Measurements from ENCODE around the gene DHX58.
A peak's percentile ranks its signal among the peaks of the same experiment; 100 is the strongest.

DHX58 gene

GRCh38 chr17:42129109-42129837 lies 16.8 kb upstream of the DHX58 start:
- DNase-seq = no peak

- no peak for DNase-seq
These were observed 14.9 kb upstream of the DHX58 start for GRCh38 chr17:42127414-42127813.

- no peak for DNase-seq
These were observed 14.3 kb upstream of the DHX58 start for GRCh38 chr17:42126836-42127235.

GRCh38 chr17:42125565-42125964 lies 13.1 kb upstream of the DHX58 start:
- DNase-seq = no peak

GRCh38 chr17:42124256-42124655 lies 11.7 kb upstream of the DHX58 start:
- DNase-seq = no peak

- DNase-seq = no peak
These were observed 10.1 kb upstream of the DHX58 start, which contains the start of gene HSPB9 for GRCh38 chr17:42122371-42123303. HSPB9 (plus strand) TSS chr17:42122804; CDS start chr17:42122851, 47 bp downstream.

GRCh38 chr17:42120770-42121769 lies 8.6 kb upstream of the DHX58 start, which contains the start of gene KAT2A:
KAT2A (minus strand) TSS chr17:42121367; CDS start chr17:42121304, 63 bp downstream.
- DNase-seq = peak; percentile 71

GRCh38 chr17:42120161-42120769 lies 7.8 kb upstream of the DHX58 start:
- no peak for DNase-seq

- DNase-seq = no peak
These were observed 6.8 kb upstream of the DHX58 start for GRCh38 chr17:42119301-42119700.

- DNase-seq = no peak
These were observed 6.0 kb upstream of the DHX58 start for GRCh38 chr17:42118545-42118944.

GRCh38 chr17:42118126-42118510 lies 5.6 kb upstream of the DHX58 start:
- no peak for DNase-seq

GRCh38 chr17:42117397-42118125 lies 5.0 kb upstream of the DHX58 start:
- DNase-seq = no peak

- DNase-seq = peak; percentile 78
These were observed 4.3 kb upstream of the DHX58 start for GRCh38 chr17:42116705-42117396.

- DNase-seq = no peak
These were observed 1.6 kb upstream of the DHX58 start for GRCh38 chr17:42114118-42114517.

- DNase-seq = no peak
These were observed 967 bp upstream of the DHX58 start for GRCh38 chr17:42113293-42114069.

- no peak for DNase-seq
These were observed 503 bp downstream of the DHX58 start for GRCh38 chr17:42111871-42112551.

- DNase-seq = no peak
These were observed 1.3 kb downstream of the DHX58 start for GRCh38 chr17:42111265-42111636.

GRCh38 chr17:42110301-42111264 lies 1.9 kb downstream of the DHX58 start:
- no peak for DNase-seq
